GM11168 (cell line): ENCODE measurements around the gene ETV2.

Experiments used
- in situ Hi-C: fragments of 300-500 bp; cut with MboI; formaldehyde crosslinking; loops from one replicate; pipeline ENCODE4 v1.12.0; 2022; ENCODE audit warnings: low sequenced_read_pairs; ENCODE audit not compliant: unreplicated experiment

Gene ETV2

DNA sequence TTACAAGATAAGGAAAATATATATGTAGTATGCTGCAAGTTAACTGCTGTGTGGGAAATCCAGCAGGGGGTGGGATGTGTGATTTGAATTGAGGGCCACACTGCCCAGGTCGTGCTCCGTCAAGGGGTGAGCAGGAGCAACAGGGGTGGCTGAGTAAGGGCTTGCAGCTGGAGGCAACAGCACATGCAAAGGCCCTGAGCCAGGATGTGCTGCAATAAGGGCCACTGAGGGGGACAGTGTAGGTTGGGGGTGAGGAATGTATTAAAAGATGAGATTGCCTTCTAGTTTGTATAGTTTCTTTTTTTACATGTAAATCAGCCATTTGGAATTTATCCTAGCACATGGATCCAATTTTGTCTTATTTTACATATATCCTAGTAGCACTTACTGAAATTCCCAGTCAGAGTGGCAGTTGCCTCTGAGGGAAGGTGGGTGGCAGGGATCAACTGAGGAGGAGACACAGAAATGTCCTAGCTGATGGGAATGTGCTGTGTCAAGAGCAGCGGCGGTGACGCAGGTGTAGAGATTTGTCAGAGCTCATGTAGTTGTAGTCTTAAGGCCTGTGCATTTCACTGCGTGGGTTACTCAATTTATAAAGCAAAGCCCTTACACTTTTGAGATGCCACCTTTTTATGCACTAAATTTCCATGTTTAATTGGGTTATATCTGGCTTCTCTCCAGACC lies 18.1 kb upstream of the ETV2 start:
- in situ Hi-C loops, result no loop called here

GRCh38 chr19:35628264-35628564 lies 13.3 kb upstream of the ETV2 start:
- in situ Hi-C loops, result no loop called here

- in situ Hi-C loops, result no loop called here
Observed at GRCh38 chr19:35628565-35629331, 12.8 kb upstream of the ETV2 start, which contains the start of gene RBM42. Gene RBM42, plus strand, starts transcription at chr19:35629036. Its CDS starts 118 bp downstream, at chr19:35629154.

DNA sequence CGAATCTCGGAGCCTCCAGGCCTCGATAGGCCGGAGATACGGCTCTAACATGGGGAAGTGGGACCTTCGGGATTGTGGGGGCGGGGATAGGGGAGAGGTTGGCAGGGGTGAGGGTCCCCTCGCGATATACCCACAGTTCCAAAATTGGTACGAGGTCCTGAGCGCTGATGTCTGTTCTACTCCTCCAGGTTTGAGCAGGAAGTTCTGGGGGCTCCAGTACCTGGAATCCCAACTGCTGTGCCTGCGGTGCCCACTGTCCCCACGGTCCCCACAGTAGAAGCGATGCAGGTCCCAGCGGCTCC lies 12.3 kb upstream of the ETV2 start:
- in situ Hi-C loops, result no loop called here

- in situ Hi-C loops, result no loop called here
Observed at GRCh38 chr19:35633727-35634440, 7.7 kb upstream of the ETV2 start.

DNA sequence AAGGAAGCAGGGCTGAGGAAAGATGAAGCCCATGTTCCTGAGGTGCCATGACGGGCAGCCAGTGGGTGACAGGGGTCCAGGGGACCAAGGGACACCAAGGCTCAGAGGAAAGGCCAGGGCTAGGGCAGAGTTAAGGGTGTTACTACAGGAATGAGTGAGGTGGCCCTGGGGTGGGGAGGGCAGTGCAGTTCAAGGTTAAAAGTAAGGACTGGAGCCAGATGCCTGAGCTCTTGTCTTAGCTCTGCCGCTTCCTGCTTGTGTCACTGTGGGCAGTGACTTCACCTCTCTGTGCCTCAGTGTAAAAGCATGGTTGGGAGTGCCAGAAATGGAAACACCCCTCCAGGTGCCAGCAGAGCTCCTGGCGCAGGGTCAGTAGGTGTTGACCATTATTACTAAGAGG lies 4.9 kb upstream of the ETV2 start:
- in situ Hi-C loops, result no loop called here

GRCh38 chr19:35637165-35637564 lies 4.4 kb upstream of the ETV2 start:
- in situ Hi-C loops, result no loop called here

DNA sequence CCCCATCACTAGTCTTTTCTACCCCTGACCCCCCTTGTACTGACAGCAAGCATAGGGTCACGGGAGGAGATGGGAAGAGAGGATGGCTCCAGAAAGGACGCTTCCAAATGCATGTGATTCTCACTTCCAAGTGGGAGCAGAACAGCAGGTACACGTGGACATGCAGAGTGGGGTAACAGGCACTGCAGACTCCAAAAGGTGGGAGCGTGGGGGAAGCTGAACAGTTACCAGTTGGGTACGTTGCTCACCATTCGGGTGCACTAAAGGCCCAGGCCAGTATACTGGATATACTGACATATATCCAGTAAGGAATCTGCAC lies 2.3 kb upstream of the ETV2 start:
- in situ Hi-C loops, result no loop called here

- in situ Hi-C loops, result no loop called here
Observed at GRCh38 chr19:35639863-35640262, 1.7 kb upstream of the ETV2 start.

DNA sequence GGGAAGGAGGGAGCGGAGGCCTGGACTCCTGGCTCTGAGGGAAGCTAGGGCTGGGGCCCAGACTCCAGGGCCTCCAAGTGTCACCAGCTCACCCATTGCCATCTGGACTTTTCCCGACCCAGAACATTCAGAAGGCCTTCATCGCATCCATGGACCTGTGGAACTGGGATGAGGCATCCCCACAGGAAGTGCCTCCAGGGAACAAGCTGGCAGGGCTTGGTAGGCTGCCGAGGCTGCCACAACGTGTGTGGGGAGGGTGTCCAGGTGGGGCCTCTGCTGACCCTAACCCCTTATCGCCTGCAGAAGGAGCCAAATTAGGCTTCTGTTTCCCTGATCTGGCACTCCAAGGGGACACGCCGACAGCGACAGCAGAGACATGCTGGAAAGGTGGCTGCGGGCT lies 767 bp downstream of the ETV2 start:
- in situ Hi-C loops, result no loop called here

- in situ Hi-C loops, result no loop called here
Observed at GRCh38 chr19:35642798-35643254, 1.3 kb downstream of the ETV2 start.

DNA sequence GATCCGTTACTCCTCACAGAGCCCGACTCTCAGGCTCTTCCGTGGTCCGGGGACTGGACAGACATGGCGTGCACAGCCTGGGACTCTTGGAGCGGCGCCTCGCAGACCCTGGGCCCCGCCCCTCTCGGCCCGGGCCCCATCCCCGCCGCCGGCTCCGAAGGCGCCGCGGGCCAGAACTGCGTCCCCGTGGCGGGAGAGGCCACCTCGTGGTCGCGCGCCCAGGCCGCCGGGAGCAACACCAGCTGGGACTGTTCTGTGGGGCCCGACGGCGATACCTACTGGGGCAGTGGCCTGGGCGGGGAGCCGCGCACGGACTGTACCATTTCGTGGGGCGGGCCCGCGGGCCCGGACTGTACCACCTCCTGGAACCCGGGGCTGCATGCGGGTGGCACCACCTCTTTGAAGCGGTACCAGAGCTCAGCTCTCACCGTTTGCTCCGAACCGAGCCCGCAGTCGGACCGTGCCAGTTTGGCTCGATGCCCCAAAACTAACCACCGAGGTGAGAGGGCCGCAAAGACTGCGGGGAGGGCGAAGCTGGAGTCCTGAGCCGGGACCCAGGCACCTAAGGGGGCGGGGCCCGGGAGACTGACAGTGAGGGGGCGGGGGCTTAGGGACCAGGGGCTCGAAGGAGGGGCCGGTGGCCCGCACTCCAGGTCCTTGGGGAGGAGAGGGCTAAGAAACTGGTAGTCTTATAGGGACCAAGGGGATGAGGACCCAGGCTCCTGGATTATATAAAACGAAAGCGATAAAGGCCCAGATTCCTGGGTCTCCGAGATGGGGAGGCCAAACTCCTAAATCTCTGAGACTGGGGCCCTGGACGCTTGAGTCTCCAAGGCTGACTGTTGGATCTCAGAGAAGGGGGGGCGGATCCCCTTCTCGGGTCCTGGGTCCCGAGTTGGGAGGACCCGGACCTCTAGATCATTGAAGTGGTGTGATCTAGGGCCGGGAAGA lies 2.0 kb downstream of the ETV2 start:
- in situ Hi-C loops, result no loop called here

GRCh38 chr19:35644206-35644986 lies 2.9 kb downstream of the ETV2 start:
- in situ Hi-C loops, result no loop called here

DNA sequence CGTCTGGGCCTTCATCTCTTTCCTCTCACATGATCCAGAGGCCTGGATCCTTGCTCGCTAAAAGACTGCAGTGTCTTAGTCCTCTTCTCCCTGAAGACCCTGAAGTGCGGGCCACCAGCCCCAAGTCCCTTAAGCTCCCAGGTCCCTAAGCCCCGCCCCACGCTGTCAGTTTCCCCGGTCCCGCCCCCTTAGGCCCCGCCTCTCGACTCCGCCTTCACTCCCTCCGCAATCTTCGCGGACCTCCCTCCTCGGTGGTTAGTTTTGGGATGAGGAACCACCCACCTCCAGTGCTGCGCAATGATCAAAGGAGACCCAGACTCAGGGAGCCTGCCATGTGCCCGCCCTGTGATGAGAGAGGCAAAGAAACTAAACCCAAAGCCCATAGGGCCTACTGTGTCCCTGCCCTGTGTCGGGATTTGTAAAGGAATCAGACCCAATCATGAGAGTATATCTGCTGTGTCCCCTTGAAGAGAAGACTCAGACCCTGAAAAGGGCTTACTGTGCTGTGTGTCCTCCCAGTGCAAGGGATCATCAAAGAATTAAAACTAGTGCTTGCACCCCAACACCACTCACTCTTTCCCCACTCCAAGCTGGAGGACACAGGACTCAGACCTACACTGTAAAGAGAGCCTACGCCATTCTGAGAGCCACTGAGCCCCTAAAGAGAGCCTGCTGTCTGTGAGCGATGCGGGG lies 3.6 kb downstream of the ETV2 start:
- in situ Hi-C loops, result no loop called here

- in situ Hi-C loops, result no loop called here
Observed at GRCh38 chr19:35645680-35646511, 4.4 kb downstream of the ETV2 start.

DNA sequence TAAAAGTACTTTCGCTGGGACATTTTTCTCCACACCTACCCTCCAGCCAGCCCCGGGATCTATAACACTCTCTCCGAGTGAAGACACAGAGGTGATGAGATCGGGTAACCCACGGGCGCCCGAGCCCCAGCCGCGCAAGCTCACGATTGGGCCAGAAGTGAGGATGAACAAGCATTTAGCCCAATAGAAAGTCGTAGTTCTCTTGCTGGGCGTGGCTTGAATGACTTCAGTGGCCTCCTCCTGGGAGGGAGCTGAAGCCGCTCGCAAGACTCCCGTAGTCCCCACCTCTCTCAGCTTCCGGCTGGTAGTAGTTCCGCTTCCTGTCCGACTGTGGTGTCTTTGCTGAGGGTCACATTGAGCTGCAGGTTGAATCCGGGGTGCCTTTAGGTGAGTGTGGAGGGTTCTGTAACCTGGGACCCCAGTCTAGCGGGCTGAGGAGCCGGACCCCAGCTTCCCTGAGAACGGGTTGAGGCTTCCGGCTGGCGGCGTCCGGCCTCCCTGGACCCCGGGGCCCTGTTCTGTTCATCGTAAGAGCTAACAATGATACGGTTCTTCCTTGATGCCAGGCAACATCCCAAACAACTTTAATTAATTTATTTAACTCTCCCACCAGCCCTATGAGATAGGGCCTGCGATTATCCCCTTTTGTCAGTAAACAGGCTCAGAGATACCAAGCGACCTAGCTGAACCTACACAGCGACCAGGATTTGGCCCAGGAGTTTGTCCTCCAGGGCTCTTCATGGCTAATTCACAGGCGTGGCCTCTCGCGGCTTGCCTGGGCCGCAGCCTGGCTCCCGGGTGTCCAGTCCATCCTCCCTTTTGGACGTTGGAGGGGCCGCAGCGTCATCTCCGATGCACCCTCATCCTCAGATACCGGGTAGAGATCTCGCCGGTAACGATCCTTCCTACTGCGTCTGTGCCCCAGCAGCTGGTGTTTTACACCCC lies 6.7 kb downstream of the ETV2 start, which contains the start of gene COX6B1:
Gene COX6B1, plus strand, starts transcription at position 307 of the 945 bp plus-strand sequence. CDS start 2,921 bp downstream, outside the sequence.
- in situ Hi-C loops, result no loop called here

DNA sequence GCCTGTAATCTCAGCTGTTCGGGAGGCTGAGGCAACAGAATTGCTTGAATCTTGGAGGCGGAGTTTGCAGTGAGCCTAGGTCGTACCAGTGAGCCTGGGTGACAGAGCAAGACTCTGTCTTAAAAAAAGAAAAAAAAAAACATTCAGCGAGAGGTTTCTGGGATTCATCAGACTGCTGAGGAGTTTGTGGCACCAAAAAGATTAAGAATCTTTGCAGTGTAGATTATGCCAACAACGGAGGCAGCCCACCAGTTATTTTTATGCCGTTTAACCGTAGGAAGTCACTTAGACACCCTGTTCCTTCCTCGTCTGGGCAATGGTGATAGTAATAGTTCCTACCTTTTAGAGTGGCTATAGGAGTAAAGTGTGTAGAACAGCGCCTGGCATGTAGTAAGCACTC lies 9.0 kb downstream of the ETV2 start:
- in situ Hi-C loops, result no loop called here
